HG03039 (cell line): Measurements from ENCODE around the gene FYTTD1.

Experiments used
- ATAC-seq: cut with Tn5 transposase; IDR thresholded peaks from one replicate; pipeline ENCODE4 v1.9.1; 2021; ENCODE audit warnings: mild to moderate bottlenecking, moderate library complexity; ENCODE audit not compliant: unreplicated experiment

The FYTTD1 gene

GRCh38 chr3:197833930-197834715, 84.4 kb downstream of the FYTTD1 start:
- ATAC-seq: no peak

- peak; percentile 50 for ATAC-seq
Measured at GRCh38 chr3:197835509-197835908, 85.8 kb downstream of the FYTTD1 start.

GRCh38 chr3:197836244-197836643, 86.6 kb downstream of the FYTTD1 start:
- no peak for ATAC-seq
